Gastroesophageal sphincter (tissue), 4 donors: ENCODE results near the gene UBE3D. TPM values are rescaled to one million over a fixed set of nuclear protein-coding genes. Genes with fewer than 3 reads are reported as not detected.

Experiments used
- ATAC-seq: fragments of 150-250 bp; one replicate; pipeline ENCODE4 v1.9.1; 2016; ENCODE audit warnings: mild to moderate bottlenecking, moderate library complexity
- H3K27ac ChIP-seq, 4 donors: fragments of 200-600 bp; sonication (generic) in 3 of 4; 1 replicate in 3 of 4; 2 replicates in 1 of 4; pipeline ENCODE4 v1.5.1; 2016 to 2019
- H3K27me3 ChIP-seq: fragments of 200-600 bp; sonication (generic); one replicate; pipeline ENCODE4 v1.5.1; 2019
- H3K36me3 ChIP-seq, 2 donors: fragments of 200-600 bp; sonication (generic); one replicate each; pipeline ENCODE4 v1.5.1; 2019; ENCODE audit warnings: control low read depth in 1 of 2
- H3K4me1 ChIP-seq, 3 donors: fragments of 200-600 bp; sonication (generic); 1 replicate in 2 of 3; 2 replicates in 1 of 3; pipeline ENCODE4 v1.5.1; 2016 to 2019; ENCODE audit warnings: control low read depth in 2 of 3
- H3K4me3 ChIP-seq, 2 donors: fragments of 200-600 bp; sonication (generic); one replicate each; pipeline ENCODE4 v1.5.1; 2019; ENCODE audit warnings: mild to moderate bottlenecking in 1 of 2, moderate library complexity in 1 of 2
- H3K9me3 ChIP-seq, 3 donors: fragments of 200-600 bp; sonication (generic); one replicate each; pipeline ENCODE4 v1.5.1; 2017 to 2019; ENCODE audit warnings: control low read depth in 2 of 3
- EP300 ChIP-seq: sonication (generic); formaldehyde crosslinking; IDR thresholded peaks from one replicate; pipeline ENCODE4 v1.6.1; 2017; ENCODE audit warnings: antibody characterized with exemption, mild to moderate bottlenecking
- POLR2A ChIP-seq, 2 donors: fragments of 450-650 bp; IDR thresholded peaks; one replicate each; pipeline ENCODE4 v1.6.1; 2017; ENCODE audit warnings: antibody characterized with exemption in 2 of 2, mild to moderate bottlenecking in 2 of 2, moderate library complexity in 1 of 2
- POLR2AphosphoS5 ChIP-seq: sonication (generic); formaldehyde crosslinking; IDR thresholded peaks from one replicate; pipeline ENCODE4 v1.6.1; 2017; ENCODE audit warnings: antibody characterized with exemption
- WGBS, 2 donors: methylation state at CpG; one replicate each; pipeline ENCODE4 v1.1.5; 2018; ENCODE audit warnings: low coverage in 1 of 2; 5-methylcytosine and 5-hydroxymethylcytosine counted together
- total RNA-seq, 4 donors: library from RNA; depleted of rRNA; stranded (reverse); fragments of >200 nt; gene quantifications; one replicate each; pipeline ENCODE4 v1.1.0, GENCODE V29; 2016
- TF ChIP-seq, protein P1 (sequence below), 4 experiments: fragments of 200-600 bp in 2 of 4; fragments of 450-650 bp in 2 of 4; sonication (generic) in 1 of 4; IDR thresholded peaks; one replicate each; pipeline ENCODE4 v1.5.1; 2017 to 2019; ENCODE audit warnings: antibody characterized with exemption in 4 of 4, mild to moderate bottlenecking in 2 of 4, moderate library complexity in 2 of 4

The UBE3D gene
- total RNA-seq, 4 donors from 2014 or later = 3.4 to 13.1 (median 7.3) TPM

DNA sequence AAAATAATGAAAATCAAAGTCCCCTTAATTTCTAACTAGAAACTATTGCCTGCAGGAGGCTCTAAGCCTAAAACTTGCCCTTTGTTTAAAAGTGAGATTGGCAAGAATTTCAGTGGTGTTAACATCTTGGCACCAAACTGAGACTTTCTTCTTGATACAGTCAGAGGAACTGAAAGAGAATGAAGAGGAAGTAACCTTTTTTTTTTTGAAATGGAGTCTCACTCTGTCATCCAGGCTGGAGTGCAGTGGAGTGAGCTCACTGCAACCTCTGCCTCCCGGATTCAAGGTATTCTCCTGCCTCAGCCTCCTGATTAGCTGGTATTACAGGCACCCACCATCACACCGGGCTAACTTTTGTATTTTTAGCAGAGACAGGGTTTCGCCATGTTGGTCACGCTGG is 5.4 kb upstream of the UBE3D start:
- peaks cover 13 to 54% (median 13%) of the 10 kb centered on the region in 3 donors for H3K4me1 ChIP-seq
- TF ChIP-seq EP300 = no peak
- TF ChIP-seq, protein P1, sequence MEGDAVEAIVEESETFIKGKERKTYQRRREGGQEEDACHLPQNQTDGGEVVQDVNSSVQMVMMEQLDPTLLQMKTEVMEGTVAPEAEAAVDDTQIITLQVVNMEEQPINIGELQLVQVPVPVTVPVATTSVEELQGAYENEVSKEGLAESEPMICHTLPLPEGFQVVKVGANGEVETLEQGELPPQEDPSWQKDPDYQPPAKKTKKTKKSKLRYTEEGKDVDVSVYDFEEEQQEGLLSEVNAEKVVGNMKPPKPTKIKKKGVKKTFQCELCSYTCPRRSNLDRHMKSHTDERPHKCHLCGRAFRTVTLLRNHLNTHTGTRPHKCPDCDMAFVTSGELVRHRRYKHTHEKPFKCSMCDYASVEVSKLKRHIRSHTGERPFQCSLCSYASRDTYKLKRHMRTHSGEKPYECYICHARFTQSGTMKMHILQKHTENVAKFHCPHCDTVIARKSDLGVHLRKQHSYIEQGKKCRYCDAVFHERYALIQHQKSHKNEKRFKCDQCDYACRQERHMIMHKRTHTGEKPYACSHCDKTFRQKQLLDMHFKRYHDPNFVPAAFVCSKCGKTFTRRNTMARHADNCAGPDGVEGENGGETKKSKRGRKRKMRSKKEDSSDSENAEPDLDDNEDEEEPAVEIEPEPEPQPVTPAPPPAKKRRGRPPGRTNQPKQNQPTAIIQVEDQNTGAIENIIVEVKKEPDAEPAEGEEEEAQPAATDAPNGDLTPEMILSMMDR (IDR thresholded peaks at IDR 0.05) = no peak
- TF ChIP-seq POLR2A (IDR thresholded peaks at IDR 0.05) = no peak
- TF ChIP-seq POLR2AphosphoS5 = no peak
- H3K27me3 ChIP-seq = no peaks in the 10 kb centered on the region
- WGBS, 2 donors = 67 to 95% methylated on average over 3 to 4 of the region's 4 CpGs
- no peaks in the 10 kb centered on the region for H3K9me3 ChIP-seq
- H3K4me3 ChIP-seq = no peak overlapping the region
- no peak for ATAC-seq
- H3K36me3 ChIP-seq = no peaks in the 10 kb centered on the region
- H3K27ac ChIP-seq = peak overlapping the region; percentile 48 to 66 (median 58)

DNA sequence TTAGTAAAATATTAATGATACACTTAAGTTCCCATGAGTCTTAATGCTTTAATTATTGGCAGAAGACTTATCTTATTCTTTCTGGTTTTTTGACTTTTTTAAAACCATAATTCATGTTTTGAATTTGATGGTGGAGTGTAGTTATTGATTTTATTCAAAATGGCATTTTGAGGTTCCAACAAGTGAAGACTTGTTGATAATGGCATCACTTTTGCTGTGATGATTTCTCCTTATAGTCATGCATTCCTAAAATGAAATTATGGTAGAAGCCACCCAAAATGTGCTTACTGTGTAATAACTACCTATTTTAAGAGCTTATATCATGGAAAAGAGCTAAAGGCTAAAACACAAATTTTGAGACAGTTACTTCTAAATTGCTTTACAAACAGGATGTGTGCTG is 4.0 kb upstream of the UBE3D start:
- H3K4me1 ChIP-seq = peaks cover 13 to 61% (median 13%) of the 10 kb centered on the region in 3 donors
- H3K27me3 ChIP-seq = no peaks in the 10 kb centered on the region
- no peak overlapping the region for H3K4me3 ChIP-seq
- H3K9me3 ChIP-seq = no peaks in the 10 kb centered on the region
- H3K36me3 ChIP-seq = no peaks in the 10 kb centered on the region
- TF ChIP-seq POLR2AphosphoS5 (no peak), EP300 (no peak), POLR2A (IDR thresholded peaks at IDR 0.05) (no peak)
- TF ChIP-seq, protein P1 (IDR thresholded peaks at IDR 0.05) = no peak
- H3K27ac ChIP-seq = peak overlapping the region in 1 of 4 donors; percentile 91
- ATAC-seq = no peak

DNA sequence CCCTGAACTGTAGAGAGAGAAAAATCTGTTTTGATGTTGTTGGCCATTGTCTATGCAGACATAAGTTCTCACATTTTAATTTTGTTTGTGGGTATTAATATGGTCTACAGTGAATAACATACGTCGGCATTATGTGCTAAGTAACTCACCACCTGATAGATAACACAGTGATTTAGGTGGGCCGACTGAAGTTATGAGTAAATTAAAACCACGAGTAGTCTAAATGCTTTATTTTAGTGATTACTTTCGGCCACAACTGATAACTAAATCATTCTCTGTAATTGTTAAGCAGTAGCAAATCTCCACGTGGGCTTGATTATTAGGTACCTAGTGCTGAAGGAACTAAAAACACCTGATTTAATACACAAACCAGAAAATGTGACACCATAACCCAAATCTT is 3.0 kb upstream of the UBE3D start:
- H3K4me3 ChIP-seq = peak overlapping the region; percentile 61 to 85
- H3K36me3 ChIP-seq = no peaks in the 10 kb centered on the region
- ATAC-seq = no peak
- no peaks in the 10 kb centered on the region for H3K27me3 ChIP-seq
- H3K9me3 ChIP-seq = no peaks in the 10 kb centered on the region
- H3K27ac ChIP-seq = peak overlapping the region in 3 of 4 donors; percentile 91 to 97 (median 91)
- 42 to 48% methylated on average over 6 of the region's 6 CpGs for WGBS, 2 donors
- TF ChIP-seq POLR2AphosphoS5 (no peak), EP300 (no peak), POLR2A (IDR thresholded peaks at IDR 0.05) (no peak)
- TF ChIP-seq, protein P1 (IDR thresholded peaks at IDR 0.05) = no peak
- peaks cover 13 to 72% (median 13%) of the 10 kb centered on the region in 3 donors for H3K4me1 ChIP-seq

DNA sequence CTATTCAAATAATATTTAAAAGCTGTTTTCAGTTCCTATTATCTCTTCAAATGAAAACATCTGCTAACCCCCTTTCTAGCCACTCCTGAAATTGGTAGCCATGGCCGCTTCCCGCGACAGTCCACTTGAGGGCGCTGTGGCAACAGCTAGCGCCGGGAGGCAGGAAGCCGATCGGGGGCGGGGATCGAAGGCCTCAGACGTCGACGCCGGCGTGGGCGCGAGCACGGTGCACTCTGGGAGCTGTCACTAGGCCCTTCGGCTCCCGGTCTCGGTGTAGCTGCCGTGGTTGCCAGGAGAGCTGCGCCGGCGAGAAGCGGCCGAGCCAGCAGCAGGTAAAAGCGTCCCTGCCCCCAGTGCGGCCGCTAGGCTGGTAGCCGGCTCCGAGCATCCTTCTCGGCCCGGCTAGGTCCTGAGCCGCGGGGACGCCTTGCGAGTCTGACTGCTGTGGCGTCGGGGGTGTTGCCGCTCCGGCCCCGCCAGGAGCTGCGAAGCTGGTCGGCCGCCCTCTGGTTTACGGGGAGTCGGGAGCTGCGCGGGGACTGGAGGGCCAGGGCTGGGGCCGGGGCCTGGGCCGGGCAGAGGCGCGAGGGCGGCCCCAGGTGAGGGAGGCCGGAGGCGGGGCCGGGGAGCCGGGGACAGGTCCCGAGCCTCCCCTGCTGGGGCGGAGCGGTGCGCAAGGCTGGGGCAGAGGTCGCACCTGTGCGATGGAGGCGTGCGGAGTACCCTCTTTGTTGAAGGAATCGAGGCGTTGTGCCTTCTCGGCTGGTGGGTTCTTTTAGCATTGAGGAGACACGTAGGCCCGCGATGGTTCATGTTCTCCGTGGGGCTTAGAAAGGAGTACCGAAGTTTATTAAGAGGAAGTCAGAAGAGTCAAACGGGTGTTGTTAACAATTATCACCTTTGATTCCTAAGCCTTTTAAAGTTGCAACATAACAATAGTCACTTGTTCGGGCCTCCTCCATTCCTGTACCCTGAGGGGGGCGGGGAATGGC is 2.1 kb upstream of the UBE3D start, which contains the start of gene DOP1A:
DOP1A (plus strand) TSS at position 224 of the 992 bp plus-strand sequence. CDS start 29,307 bp downstream, outside the sequence.
- no peaks in the 10 kb centered on the region for H3K9me3 ChIP-seq
- ATAC-seq = peak; percentile 94
- no peaks in the 10 kb centered on the region for H3K36me3 ChIP-seq
- peak; percentile 32 to 54 for TF ChIP-seq POLR2A (IDR thresholded peaks at IDR 0.05)
- TF ChIP-seq, protein P1 (IDR thresholded peaks at IDR 0.05) = peak; percentile 90 to 99 (median 93)
- TF ChIP-seq POLR2AphosphoS5 = peak; percentile 70
- TF ChIP-seq EP300 = no peak
- peak within 1 kb of the TSS; percentile 61 to 85 for H3K4me3 ChIP-seq
- peaks cover 13 to 67% (median 13%) of the 10 kb centered on the region in 3 donors for H3K4me1 ChIP-seq
- WGBS, 2 donors = 0% methylated on average over 8 to 20 of the region's 78 CpGs
- peak within 1 kb of the TSS; percentile 63 to 97 (median 91) for H3K27ac ChIP-seq
- H3K27me3 ChIP-seq = no peaks in the 10 kb centered on the region
